Loucy (cell line): ENCODE results near the gene CD44.

Source experiments
- H2AFZ ChIP-seq: fragments of 200-600 bp; sonication (generic); 2 replicates; pipeline ENCODE4 v1.6.0; 2016; ENCODE audit warnings: antibody characterized with exemption, mild to moderate bottlenecking, low read length, moderate library complexity
- H3F3A ChIP-seq: fragments of 200-600 bp; 2 replicates; pipeline ENCODE4 v1.6.0; 2016; ENCODE audit warnings: antibody characterized with exemption, low read depth, mild to moderate bottlenecking
- H3K27me3 ChIP-seq: fragments of 200-600 bp; sonication (generic); 2 replicates; pipeline ENCODE4 v1.6.1; 2014; ENCODE audit warnings: low read length, mild to moderate bottlenecking; ENCODE audit not compliant: insufficient read depth, poor library complexity, severe bottlenecking
- H3K36me3 ChIP-seq: fragments of 200-600 bp; sonication (generic); 2 replicates; pipeline ENCODE4 v1.6.1; 2016; ENCODE audit warnings: low read length; ENCODE audit not compliant: insufficient read depth
- H3K4me1 ChIP-seq: fragments of 200-600 bp; sonication (generic); 2 replicates; pipeline ENCODE4 v1.5.1; 2014; ENCODE audit warnings: low read length, mild to moderate bottlenecking; ENCODE audit not compliant: insufficient read depth, poor library complexity, severe bottlenecking
- H3K4me2 ChIP-seq: fragments of 200-600 bp; sonication (generic); 2 replicates; pipeline ENCODE4 v1.6.0; 2014; ENCODE audit warnings: antibody characterized with exemption, low read length, low read depth, mild to moderate bottlenecking; ENCODE audit not compliant: poor library complexity, severe bottlenecking
- H3K4me3 ChIP-seq: fragments of 200-600 bp; sonication (generic); 2 replicates; pipeline ENCODE4 v1.5.1; 2014; ENCODE audit warnings: low read length, mild to moderate bottlenecking, mixed read lengths; ENCODE audit not compliant: poor library complexity, severe bottlenecking
- H3K79me2 ChIP-seq: fragments of 200-600 bp; sonication (generic); 2 replicates; pipeline ENCODE4 v1.6.1; 2014; ENCODE audit warnings: low read length; ENCODE audit not compliant: insufficient read depth
- H3K9ac ChIP-seq: fragments of 200-600 bp; sonication (generic); 2 replicates; pipeline ENCODE4 v1.6.0; 2014; ENCODE audit warnings: mild to moderate bottlenecking, low read depth, low read length, moderate library complexity; ENCODE audit not compliant: poor library complexity, severe bottlenecking
- H3K9me2 ChIP-seq: fragments of 200-600 bp; sonication (generic); replicated peaks from 2 replicates; pipeline ENCODE4 v1.6.1; 2016; ENCODE audit warnings: low read depth, low read length, mixed read lengths
- H3K9me3 ChIP-seq: fragments of 200-600 bp; sonication (generic); 2 replicates; pipeline ENCODE4 v1.6.1; 2014; ENCODE audit warnings: mild to moderate bottlenecking, antibody characterized with exemption, low read length, low read depth; ENCODE audit not compliant: insufficient read depth
- H4K20me1 ChIP-seq: fragments of 200-600 bp; sonication (generic); 2 replicates; pipeline ENCODE4 v1.6.0; 2014; ENCODE audit warnings: antibody characterized with exemption, low read length, mild to moderate bottlenecking; ENCODE audit not compliant: insufficient read depth, poor library complexity, severe bottlenecking
- CTCF ChIP-seq: fragments of 200-600 bp; sonication (generic); conservative IDR thresholded peaks from 2 replicates; pipeline ENCODE4 v1.5.1; 2014; ENCODE audit warnings: mild to moderate bottlenecking, antibody characterized with exemption, low read length
- EZH2phosphoT487 ChIP-seq: fragments of 200-600 bp; IDR thresholded peaks from 2 replicates; pipeline ENCODE4 v1.6.1; 2018; ENCODE audit warnings: antibody characterized with exemption, mild to moderate bottlenecking, moderate library complexity, borderline replicate concordance

The CD44 gene

GRCh38 chr11:35138606-35138942 lies 397 bp upstream of the CD44 start:
- Histone ChIP-seq H3K4me3 (peak overlapping the region; percentile 92), H3K79me2 (peaks cover 51% of the 10 kb centered on the region), H2AFZ (peak overlapping the region; percentile 68)

GRCh38 chr11:35139722-35140282 lies 831 bp downstream of the CD44 start:
- peak overlapping the region; percentile 97 for H3K4me2 ChIP-seq
- H4K20me1 ChIP-seq = peaks cover 43% of the 10 kb centered on the region
- H3K9ac ChIP-seq = peak overlapping the region; percentile 99
- H3K79me2 ChIP-seq = peaks cover 64% of the 10 kb centered on the region
- no peaks in the 10 kb centered on the region for H3K9me3 ChIP-seq
- no peaks in the 10 kb centered on the region for H3K27me3 ChIP-seq
- peak overlapping the region; percentile 92 for H3K4me3 ChIP-seq
- H3K4me1 ChIP-seq = peaks cover 68% of the 10 kb centered on the region
- peak overlapping the region; percentile 68; the same call in 1 of the 2 replicates for H2AFZ ChIP-seq
- no peaks in the 10 kb centered on the region for H3F3A ChIP-seq
- TF ChIP-seq EZH2phosphoT487 = no peak
- TF ChIP-seq CTCF = no peak
- H3K36me3 ChIP-seq = no peaks in the 10 kb centered on the region
- H3K9me2 ChIP-seq = no peaks in the 10 kb centered on the region

More at GRCh38 chr11:35138606-35138942, 397 bp upstream of the CD44 start:
- TF ChIP-seq CTCF (no peak), EZH2phosphoT487 (no peak)
- H3K9ac ChIP-seq = peak overlapping the region; percentile 99
- peak overlapping the region; percentile 97 for H3K4me2 ChIP-seq
- no peaks in the 10 kb centered on the region for H3K9me2 ChIP-seq
- no peaks in the 10 kb centered on the region for H3F3A ChIP-seq
- peaks cover 31% of the 10 kb centered on the region for H4K20me1 ChIP-seq
- no peaks in the 10 kb centered on the region for H3K9me3 ChIP-seq
- H3K4me1 ChIP-seq = peaks cover 56% of the 10 kb centered on the region
- no peaks in the 10 kb centered on the region for H3K36me3 ChIP-seq
- H3K27me3 ChIP-seq = no peaks in the 10 kb centered on the region

GRCh38 chr11:35141071-35141470 lies 2.1 kb downstream of the CD44 start:
- Histone ChIP-seq H3K9me3 (no peaks in the 10 kb centered on the region), H3K36me3 (no peaks in the 10 kb centered on the region), H3K4me3 (peak overlapping the region; percentile 92), H3K27me3 (no peaks in the 10 kb centered on the region), H3K9me2 (no peaks in the 10 kb centered on the region), H3K9ac (peak overlapping the region; percentile 99), H3K4me2 (peak overlapping the region; percentile 97), H4K20me1 (peaks cover 56% of the 10 kb centered on the region), H3K4me1 (peaks cover 81% of the 10 kb centered on the region), H3F3A (no peaks in the 10 kb centered on the region), H3K79me2 (peaks cover 76% of the 10 kb centered on the region), H2AFZ (no peak overlapping the region)
- TF ChIP-seq CTCF (no peak), EZH2phosphoT487 (no peak)
